Measurements from ENCODE around the gene DHPS.

DNA sequence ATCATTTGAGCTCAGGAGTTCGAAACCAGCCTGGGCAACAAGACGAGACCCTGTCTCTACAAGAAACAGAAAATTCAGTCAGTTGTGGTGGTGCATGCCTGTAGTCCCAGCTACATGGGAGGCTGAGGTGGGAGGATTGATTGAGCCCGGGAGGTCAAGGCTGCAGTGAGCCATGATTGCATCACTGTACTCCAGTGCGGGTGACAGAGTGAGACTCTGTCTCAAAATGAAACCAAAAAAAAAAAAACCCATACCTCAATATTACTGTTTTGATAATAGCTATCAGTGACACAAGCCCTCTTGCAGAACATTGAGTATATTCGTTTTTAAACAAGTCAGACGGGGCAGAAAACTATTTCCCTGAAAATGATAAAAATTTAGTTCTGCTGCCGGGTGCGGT, 54.7 kb downstream of the DHPS start:
- TF ChIP-seq, protein P1, sequence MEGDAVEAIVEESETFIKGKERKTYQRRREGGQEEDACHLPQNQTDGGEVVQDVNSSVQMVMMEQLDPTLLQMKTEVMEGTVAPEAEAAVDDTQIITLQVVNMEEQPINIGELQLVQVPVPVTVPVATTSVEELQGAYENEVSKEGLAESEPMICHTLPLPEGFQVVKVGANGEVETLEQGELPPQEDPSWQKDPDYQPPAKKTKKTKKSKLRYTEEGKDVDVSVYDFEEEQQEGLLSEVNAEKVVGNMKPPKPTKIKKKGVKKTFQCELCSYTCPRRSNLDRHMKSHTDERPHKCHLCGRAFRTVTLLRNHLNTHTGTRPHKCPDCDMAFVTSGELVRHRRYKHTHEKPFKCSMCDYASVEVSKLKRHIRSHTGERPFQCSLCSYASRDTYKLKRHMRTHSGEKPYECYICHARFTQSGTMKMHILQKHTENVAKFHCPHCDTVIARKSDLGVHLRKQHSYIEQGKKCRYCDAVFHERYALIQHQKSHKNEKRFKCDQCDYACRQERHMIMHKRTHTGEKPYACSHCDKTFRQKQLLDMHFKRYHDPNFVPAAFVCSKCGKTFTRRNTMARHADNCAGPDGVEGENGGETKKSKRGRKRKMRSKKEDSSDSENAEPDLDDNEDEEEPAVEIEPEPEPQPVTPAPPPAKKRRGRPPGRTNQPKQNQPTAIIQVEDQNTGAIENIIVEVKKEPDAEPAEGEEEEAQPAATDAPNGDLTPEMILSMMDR (IDR thresholded peaks at IDR 0.05): no peak
- no peak for TF ChIP-seq POLR2A (IDR thresholded peaks at IDR 0.05)
- no peak for TF ChIP-seq EP300 (IDR thresholded peaks at IDR 0.05)
